Upper lobe of left lung (tissue), 4 donors: Measurements from ENCODE around the gene PSORS1C2.

Source experiments
- CTCF ChIP-seq, 6 experiments: fragments of 450-650 bp in 4 of 6; fragments of 200-600 bp in 2 of 6; sonication (generic) in 2 of 6; IDR thresholded peaks; one replicate each; pipeline ENCODE4 v1.5.1; 2016 to 2019; ENCODE audit warnings: antibody characterized with exemption in 6 of 6
- EP300 ChIP-seq, 4 donors: sonication (generic); formaldehyde crosslinking; IDR thresholded peaks; one replicate each; pipeline ENCODE4 v1.5.1; 2017; ENCODE audit warnings: antibody characterized with exemption in 4 of 4, control low read depth in 2 of 4
- POLR2A ChIP-seq, 4 donors: fragments of 450-650 bp; IDR thresholded peaks; one replicate each; pipeline ENCODE4 v1.5.1; 2016 to 2017; ENCODE audit warnings: antibody characterized with exemption in 4 of 4, mild to moderate bottlenecking in 2 of 4

GRCh38 chr6:31144970-31145340, 6.1 kb upstream of the PSORS1C2 start:
- TF ChIP-seq CTCF (IDR thresholded peaks at IDR 0.05) (no peak), POLR2A (IDR thresholded peaks at IDR 0.05) (no peak), EP300 (IDR thresholded peaks at IDR 0.05) (no peak)
